Amniotic stem cell (primary cell): Measurements from ENCODE around the gene UBE2D1.
A peak's percentile ranks its signal among the peaks of the same experiment; 100 is the strongest.
"Not testable (repeated sequence)": the region's sequence is repeated elsewhere in the genome, so short reads cannot be mapped to it uniquely, and the experiment has no call there.

Experiments
- DNase-seq: peaks from one replicate; lab custom pipeline; 2025; lab: John Stamatoyannopoulos, UW

The UBE2D1 gene

DNA sequence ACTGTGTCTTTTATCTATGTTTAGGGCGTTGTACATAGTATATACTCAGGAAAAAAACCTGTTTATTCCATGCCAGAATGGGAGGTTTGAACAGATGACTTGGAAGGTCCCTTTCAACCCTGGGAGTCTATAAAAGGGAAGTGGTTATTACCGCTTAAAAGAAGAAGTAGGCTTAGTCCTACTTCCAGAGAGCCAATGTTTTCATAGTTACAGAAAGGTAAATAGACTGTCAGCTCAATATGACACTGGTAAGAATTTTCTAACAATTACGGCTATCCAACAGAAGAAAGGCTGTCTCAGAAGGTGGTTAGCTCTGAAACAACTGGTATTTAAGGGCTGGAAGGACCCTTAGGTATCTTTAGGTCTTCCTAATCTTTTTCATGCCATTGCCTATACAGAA is 49.3 kb downstream of the UBE2D1 start:
- DNase-seq: no peak

DNA sequence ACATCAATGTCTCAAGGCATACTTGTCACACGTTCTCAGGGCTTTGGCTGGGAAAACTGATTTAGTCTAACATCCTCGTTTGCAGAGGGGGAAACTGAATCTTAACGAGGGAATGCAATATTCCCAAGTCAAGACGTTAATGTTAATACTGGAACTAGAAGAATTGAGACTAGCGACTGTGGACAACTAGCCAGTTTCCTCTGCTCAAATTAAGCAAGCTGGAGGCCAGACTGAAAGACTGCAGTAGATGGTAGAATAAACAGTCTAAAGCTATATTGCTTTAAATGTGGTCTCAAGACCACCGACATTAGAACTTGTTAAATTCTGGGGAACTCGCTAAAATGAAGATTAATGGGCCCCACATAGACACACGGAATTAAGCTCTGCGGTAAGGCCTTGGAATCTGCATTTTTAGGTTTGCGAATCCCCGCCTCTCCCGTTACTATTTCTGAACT is 49.8 kb downstream of the UBE2D1 start:
- DNase-seq: no peak

DNA sequence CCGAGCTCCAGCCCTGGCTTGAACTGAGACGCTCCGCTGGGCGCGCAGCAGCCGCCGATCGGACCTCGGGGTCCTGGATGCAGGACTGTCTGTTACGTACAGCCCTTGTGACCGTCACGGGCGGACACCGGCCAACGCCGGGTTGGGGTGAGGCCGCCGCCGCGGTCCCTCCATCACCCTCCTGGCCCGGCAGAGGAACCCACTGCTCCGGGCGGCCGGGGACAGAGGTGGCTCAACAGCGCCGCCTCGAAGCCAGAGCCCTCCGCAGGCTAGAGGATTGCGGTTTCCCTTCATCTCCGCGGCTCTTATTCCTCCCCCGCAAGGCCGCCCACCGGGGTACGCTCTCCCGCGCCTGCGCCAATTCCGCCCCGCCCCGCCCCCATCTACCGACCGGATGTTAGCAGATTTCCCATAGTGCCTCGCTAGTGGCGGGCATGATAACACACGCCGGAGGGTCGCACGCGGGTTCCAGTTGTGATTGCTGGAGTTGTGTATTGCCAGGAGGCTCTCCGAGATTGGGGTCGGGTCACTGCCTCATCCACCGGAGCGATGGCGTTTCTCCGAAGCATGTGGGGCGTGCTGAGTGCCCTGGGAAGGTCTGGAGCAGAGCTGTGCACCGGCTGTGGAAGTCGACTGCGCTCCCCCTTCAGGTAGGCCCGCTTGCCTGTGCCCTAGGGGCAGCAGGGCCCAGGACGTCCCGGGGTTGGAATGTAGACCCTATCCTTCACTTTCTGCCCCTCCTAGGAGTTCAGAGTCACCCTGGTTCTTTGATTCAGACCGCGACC is 50.4 kb downstream of the UBE2D1 start, which contains the start of gene TFAM:
TFAM (plus strand) TSS at position 412 of the 785 bp plus-strand sequence; CDS start at position 550, 138 bp downstream.
- DNase-seq: peak; percentile 78

DNA sequence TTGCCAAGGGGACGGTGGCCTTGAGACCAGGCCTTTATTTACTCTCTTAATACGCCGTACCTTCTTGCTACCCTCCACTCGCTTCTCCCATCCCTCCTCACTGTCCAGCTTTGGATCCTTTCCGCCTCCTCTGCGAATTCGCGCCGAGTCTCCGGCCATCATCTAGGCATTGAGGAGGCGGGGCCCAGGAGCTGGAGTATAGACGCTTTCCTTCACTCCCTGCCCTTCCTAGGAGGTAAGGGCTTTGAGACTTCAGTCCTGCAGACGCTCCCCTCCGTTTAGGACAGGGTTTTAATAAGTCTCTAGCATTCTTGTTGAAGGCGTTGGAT is 50.9 kb downstream of the UBE2D1 start:
- DNase-seq: peak; percentile 11

DNA sequence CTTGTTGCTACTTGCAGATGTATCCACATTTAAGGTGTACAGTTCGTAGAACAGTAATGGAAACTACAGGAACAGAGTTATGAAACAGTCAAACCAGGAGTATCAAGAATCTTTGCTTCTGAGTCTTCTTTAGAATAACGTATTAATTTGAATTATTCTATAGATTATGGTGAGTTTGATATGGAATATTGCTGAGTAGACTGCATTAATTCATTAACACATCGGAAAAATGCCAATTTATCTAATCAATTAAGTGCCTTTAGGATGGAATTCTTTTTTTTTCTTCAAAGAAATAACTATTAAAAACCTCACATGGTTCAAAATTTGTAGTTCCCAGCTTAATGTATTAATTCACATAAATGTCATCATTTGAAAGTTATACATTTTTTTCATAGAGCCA is 54.2 kb downstream of the UBE2D1 start:
- no peak for DNase-seq

DNA sequence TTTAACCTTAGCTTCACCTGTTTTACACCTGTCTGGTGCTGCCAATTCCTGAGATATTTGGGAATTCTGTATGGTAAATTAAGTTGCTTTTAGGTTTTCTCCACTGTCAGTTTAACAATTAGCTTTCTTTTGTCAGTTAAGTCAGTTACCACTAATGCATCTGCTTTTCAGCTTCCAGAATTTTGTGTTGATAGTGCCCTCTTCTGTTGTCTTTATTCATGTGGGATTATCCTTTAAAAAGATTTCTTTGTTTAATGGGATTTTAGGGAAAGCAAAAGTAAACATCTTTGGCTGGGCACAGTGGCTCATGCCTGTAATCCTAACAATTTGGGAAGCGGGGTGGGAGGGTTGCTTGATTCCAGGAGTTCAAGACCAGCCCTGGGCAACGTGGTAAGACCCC is 58.5 kb downstream of the UBE2D1 start:
- DNase-seq: no peak

DNA sequence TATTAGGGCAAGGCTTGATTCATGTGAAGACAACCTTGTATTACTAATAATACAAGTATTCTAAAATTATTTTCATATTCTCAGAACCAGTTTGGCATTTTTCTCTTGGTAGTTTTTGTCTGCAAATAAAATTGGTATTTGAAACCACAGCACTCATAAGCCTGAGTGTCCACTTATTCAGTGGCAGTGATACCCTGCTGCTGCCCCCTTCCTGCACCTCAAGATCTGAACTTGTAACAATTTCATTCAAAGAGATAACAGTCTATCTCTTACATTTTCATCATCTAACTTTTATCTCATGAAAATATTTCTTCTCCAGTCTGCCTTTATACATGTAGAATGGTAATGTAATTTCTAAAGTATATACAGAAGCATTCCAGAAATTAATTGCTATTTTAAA is 59.7 kb downstream of the UBE2D1 start:
- no peak for DNase-seq

DNA sequence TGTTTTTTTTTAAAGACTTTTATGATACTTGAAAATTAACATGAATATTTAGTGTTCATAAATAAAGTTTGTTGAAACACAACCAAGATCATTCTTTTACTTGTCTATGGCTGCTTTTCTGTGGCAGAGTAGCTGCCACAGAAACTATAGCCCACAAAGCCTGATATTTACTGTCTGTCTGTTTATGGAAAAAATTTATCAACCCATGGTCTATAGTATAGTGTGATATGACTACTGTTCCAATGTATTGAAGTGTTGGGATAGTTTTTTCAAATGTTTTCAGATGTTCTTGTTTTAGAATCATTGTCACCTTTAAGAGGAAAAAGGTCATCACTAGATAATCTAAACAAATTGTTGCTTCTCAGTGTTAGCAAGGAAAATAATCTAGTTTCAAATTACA is 61.3 kb downstream of the UBE2D1 start:
- DNase-seq: no peak

DNA sequence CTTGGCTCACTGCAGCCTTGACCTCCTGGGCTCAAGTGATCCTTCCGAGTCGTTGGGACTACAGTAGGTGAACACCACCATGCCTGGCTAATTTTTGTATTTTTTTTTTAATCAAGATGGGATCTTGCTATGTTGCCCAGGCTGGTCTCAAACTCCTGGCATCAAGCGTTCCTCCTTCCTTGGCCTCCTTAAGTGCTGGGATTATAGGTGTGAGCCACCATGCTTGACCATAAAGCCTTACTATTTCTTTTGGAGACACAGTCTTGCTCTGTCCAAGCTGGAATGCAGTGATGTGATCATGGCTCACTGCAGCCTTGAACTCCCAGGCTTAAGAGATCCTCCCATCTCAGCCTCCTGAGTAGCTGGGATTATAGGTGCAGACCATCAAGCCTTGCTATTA is 63.0 kb downstream of the UBE2D1 start:
- DNase-seq: no peak

DNA sequence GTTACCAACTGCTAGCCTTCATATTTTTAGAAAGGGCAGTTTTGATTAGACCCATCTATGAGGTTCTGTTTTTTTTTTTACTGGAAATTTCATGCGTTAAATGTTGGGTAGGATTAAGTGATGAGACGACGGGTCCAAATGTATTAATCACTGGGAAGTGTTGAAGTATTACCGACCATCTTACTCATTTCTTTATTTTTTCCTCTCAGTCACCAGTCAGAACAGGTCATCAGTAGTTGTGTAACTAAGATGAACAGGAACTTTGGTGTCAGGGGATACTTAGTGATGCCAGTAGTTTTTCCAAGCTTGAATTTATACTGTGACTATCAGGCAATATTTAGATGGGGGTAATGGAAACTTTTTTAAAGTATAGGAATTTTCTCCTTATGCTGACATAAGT is 64.6 kb downstream of the UBE2D1 start:
- DNase-seq: no peak

DNA sequence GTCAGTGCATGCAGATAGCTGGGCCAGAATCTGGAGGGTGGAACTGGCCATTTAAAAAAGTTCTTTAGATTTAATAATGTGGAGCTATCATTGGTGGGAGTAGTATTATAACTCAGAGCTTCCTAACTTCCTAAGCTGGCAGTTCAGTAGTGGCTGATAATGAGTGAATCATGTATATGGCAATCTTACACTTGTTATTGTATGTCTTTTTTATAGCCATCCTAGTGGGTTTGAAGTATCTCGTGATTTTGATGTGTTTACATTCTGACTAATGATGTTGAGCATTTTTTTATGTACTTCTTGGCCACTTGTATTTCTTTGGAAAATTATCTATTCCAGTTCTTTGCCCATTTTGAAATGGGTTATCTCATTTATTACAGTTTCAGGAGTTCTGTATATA is 65.8 kb downstream of the UBE2D1 start:
- no peak for DNase-seq

DNA sequence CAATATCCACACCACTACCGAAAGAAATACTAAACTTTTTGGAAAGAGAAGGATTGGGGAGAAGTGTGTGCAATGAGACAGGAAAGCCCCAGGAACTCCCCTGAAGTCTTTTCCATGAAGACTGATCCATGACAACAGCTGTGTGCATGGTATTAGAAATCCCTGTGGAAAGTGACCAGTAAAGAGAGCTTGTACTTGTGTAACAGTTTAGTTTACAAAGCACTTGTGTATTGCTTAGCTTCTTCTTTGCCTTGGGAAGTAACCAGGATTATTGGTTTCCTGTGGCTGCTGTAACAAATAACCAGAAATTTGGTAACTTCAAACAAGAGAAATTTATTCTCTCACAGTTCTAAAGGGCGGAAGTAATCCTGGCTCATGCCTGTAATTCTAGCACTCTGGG is 69.2 kb downstream of the UBE2D1 start:
- no peak for DNase-seq

DNA sequence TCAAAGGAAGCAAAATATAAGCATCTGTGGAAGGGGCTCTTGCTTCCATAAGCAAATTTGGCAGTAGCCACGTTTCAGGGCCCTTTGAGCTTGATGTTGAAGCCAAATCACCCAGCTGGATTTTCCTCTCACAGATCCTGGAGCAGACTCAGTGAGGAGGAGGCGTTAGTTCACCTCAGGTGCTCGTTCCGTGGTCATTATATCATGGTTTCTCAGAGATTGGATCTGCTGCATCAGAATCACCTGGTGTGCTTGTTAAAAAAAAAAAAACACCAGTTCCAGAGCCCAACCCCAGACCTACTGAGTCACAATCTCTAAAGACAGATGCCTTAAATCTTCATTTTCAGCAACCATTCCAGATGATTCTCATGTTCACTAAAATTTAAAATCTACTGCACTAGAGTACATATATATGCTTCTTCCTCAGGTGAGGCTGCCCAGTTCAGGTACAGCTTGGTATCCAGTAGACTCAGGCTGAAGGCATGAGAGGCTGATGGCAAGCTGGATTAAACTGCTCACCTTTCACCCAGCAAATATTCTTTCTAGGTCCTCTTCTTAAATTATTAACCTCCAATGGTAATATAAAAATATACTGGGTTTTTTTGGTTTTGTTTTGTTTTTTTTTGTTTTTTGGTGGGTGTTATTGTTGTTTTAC is 75.3 kb downstream of the UBE2D1 start:
- DNase-seq: no peak

DNA sequence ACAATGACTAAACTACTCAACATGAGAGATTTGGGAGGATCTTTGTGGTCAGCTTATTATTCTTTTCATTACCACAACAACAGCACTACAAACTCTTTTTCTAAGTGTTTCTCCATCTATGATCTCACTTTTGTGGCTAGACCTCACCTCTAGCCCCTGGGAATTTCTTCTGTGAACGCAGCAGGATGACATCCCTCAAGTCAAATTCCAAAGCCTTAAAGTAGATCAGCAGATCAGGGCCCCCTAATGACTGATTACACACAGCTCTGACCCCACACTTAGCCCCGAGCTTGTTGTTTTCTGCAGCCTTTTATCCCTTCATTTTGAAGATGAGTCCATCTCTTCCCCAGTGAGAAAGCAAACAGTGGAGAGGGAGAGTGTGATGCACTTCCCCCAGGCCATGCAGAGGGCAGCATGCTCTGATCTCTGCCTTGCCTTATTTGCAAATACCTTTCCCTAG is 77.7 kb downstream of the UBE2D1 start:
- no peak for DNase-seq

DNA sequence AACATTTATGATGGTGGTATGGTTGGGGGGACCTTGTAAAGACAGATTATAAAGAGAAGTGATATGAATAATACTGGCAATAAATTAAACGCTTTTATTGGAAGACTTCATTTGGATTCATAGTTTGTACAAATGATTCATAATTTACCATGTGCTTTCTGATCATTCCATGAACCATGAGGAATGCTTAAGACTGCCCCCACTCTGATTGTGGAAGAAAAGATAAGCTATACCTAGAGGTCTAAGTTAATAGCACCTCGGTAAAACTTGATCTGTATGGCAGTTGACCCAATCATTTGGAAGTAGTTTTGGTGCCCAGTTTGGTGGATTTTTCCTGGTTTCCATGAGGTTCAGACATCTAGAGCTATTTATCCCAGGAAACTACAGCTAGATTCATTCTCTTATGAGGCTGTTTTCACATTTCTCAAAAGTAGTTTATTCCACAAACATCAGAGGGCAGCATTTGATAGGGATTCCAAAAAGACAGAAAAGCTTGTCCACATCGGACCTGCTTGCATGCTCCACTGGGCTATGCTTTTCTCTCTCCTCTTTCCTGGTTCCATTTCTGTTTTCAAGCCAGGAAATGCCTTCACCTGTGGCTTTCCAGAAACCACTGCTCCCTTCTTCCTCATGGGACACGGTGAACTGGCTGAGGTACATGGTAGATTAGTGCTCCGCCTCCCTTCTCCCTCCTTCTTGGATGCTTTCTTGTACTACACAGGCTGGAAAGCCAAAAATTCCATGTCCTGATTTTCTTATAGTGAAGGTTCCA is 79.7 kb downstream of the UBE2D1 start:
- DNase-seq: no peak

DNA sequence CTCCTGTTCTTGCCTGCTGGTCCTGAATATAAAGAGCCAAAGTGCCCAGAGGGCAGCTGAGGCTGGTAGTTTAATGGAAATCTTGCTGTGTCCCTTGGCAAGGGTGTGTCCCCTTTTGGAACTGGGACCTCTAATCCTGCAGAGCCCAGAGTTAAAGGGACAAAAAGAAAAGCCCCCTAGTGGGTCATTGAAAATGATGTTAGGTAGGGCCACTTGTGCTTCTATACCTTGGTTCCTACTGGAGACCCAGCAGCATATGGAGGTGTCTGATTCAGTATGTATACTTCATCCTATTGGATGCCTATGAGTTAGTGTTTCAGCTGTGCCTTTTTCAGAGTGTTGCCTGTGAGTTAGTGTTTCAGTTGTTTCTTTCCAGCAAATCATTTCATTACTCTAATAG is 81.0 kb downstream of the UBE2D1 start:
- no peak for DNase-seq

DNA sequence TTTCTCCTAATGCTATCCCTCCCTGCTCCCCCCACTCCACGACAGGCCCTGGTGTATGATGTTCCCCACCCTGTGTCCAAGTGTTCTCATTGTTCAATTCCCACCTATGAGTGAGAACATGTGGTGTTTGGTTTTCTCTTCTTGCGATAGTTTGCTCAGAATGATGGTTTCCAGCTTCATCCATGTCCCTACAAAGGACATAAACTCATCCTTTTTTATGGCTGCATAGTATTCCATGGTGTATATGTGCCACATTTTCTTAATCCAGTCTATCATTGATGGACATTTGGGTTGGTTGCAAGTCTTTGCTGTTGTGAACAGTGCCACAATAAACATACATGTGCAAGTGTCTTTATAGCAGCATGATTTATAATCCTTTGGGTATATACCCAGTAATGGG is 83.1 kb downstream of the UBE2D1 start:
- DNase-seq: not testable (repeated sequence)
